Progenitor cell of endocrine pancreas (in vitro differentiated cells): ENCODE measurements around the gene YBEY. TPM values are rescaled to one million over a fixed set of nuclear protein-coding genes. Genes with fewer than 3 reads are reported as not detected.
A peak's percentile ranks its signal among the peaks of the same experiment; 100 is the strongest.

Experiments
- DNase-seq: peaks from one replicate; pipeline ENCODE4 v3.0.0; 2021; ENCODE audit warnings: low spot score; ENCODE audit not compliant: unreplicated experiment
- H3K27ac Mint-ChIP-seq: 2 replicates; pipeline ENCODE4 v1.8.0; 2021; ENCODE audit warnings: mild to moderate bottlenecking, moderate library complexity, mixed read lengths
- H3K27me3 Mint-ChIP-seq: 2 replicates; pipeline ENCODE4 v1.8.0; 2021; ENCODE audit warnings: mixed read lengths
- H3K36me3 Mint-ChIP-seq: 2 replicates; pipeline ENCODE4 v1.8.0; 2022; ENCODE audit warnings: mixed read lengths; ENCODE audit not compliant: insufficient read depth
- H3K4me1 Mint-ChIP-seq: 2 replicates; pipeline ENCODE4 v1.8.0; 2021; ENCODE audit warnings: low read depth, mixed read lengths
- H3K4me3 Mint-ChIP-seq: 2 replicates; pipeline ENCODE4 v1.8.0; 2021; ENCODE audit warnings: low read depth, mild to moderate bottlenecking, moderate library complexity, mixed read lengths
- H3K9me3 Mint-ChIP-seq: 2 replicates; pipeline ENCODE4 v1.8.0; 2021; ENCODE audit warnings: low read depth, mixed read lengths
- CTCF ChIP-seq: fragments of 200-600 bp; sonication (generic); IDR thresholded peaks from one replicate; pipeline ENCODE4 v1.5.0; 2021; ENCODE audit warnings: antibody characterized with exemption, mild to moderate bottlenecking; ENCODE audit not compliant: unreplicated experiment
- total RNA-seq: library from RNA; stranded (reverse); gene quantifications from 2 replicates; pipeline ENCODE4 v1.2.1, GENCODE V29; 2021

YBEY gene
- total RNA-seq, 1 donor from 2014 or later: 20.9 TPM

GRCh38 chr21:46319186-46319585 is 33.0 kb downstream of the YBEY start:
- no peak overlapping the region for H3K4me3 Mint-ChIP-seq
- no peak overlapping the region for H3K27ac Mint-ChIP-seq
- no peaks in the 10 kb centered on the region for H3K9me3 Mint-ChIP-seq
- H3K4me1 Mint-ChIP-seq: peaks cover 22% of the 10 kb centered on the region
- TF ChIP-seq CTCF: no peak
- DNase-seq: no peak
- no peaks in the 10 kb centered on the region for H3K27me3 Mint-ChIP-seq
- H3K36me3 Mint-ChIP-seq: peaks cover 2% of the 10 kb centered on the region

GRCh38 chr21:46320331-46320801 is 34.2 kb downstream of the YBEY start:
- DNase-seq: no peak
- TF ChIP-seq CTCF: no peak
- peaks cover 23% of the 10 kb centered on the region for H3K4me1 Mint-ChIP-seq
- H3K27ac Mint-ChIP-seq: no peak overlapping the region
- peak overlapping the region; percentile 33 for H3K4me3 Mint-ChIP-seq
- peaks cover 2% of the 10 kb centered on the region for H3K36me3 Mint-ChIP-seq
- no peaks in the 10 kb centered on the region for H3K9me3 Mint-ChIP-seq
- H3K27me3 Mint-ChIP-seq: no peaks in the 10 kb centered on the region

- H3K36me3 Mint-ChIP-seq: peaks cover 7% of the 10 kb centered on the region
- no peaks in the 10 kb centered on the region for H3K9me3 Mint-ChIP-seq
- no peaks in the 10 kb centered on the region for H3K27me3 Mint-ChIP-seq
- peak overlapping the region; percentile 89 for H3K27ac Mint-ChIP-seq
- no peak for TF ChIP-seq CTCF
- peak overlapping the region; percentile 88 for H3K4me3 Mint-ChIP-seq
- peaks cover 32% of the 10 kb centered on the region for H3K4me1 Mint-ChIP-seq
- DNase-seq: no peak
Observed at GRCh38 chr21:46322351-46323226, 36.4 kb downstream of the YBEY start.

GRCh38 chr21:46323227-46323709 is 37.1 kb downstream of the YBEY start:
- no peak for DNase-seq
- Mint-ChIP-seq H3K9me3 (no peaks in the 10 kb centered on the region), H3K36me3 (peaks cover 10% of the 10 kb centered on the region), H3K4me1 (peaks cover 31% of the 10 kb centered on the region), H3K27me3 (no peaks in the 10 kb centered on the region), H3K27ac (peak overlapping the region; percentile 89), H3K4me3 (peak overlapping the region; percentile 88)
- no peak for TF ChIP-seq CTCF

- peaks cover 26% of the 10 kb centered on the region for H3K4me1 Mint-ChIP-seq
- DNase-seq: peak; percentile 95
- no peaks in the 10 kb centered on the region for H3K27me3 Mint-ChIP-seq
- peak within 1 kb of the TSS; percentile 88 for H3K4me3 Mint-ChIP-seq
- H3K36me3 Mint-ChIP-seq: peaks cover 10% of the 10 kb centered on the region
- no peaks in the 10 kb centered on the region for H3K9me3 Mint-ChIP-seq
- TF ChIP-seq CTCF: no peak
- H3K27ac Mint-ChIP-seq: peak within 1 kb of the TSS; percentile 99
Observed at GRCh38 chr21:46323710-46324389, 37.7 kb downstream of the YBEY start, which contains the start of the genes C21orf58 and PCNT. Gene C21orf58, minus strand, starts transcription at chr21:46323870. Its CDS starts 1,132 bp downstream, at chr21:46322738. Gene PCNT, plus strand, starts transcription at chr21:46324156. Its CDS starts 73 bp downstream, at chr21:46324229.
